Measurements from ENCODE around the gene DHRSX. TPM values are rescaled to one million over a fixed set of nuclear protein-coding genes. Genes with fewer than 3 reads are reported as not detected.
"Not testable (repeated sequence)": the region's sequence is repeated elsewhere in the genome, so short reads cannot be mapped to it uniquely, and the experiment has no call there.

The DHRSX gene
- total and polyA plus RNA-seq, 2 of the 13 experiments (the other 11 are each of a cell fraction or from before 2014, with no cell fraction given): 15.5 to 24.3 TPM

DNA sequence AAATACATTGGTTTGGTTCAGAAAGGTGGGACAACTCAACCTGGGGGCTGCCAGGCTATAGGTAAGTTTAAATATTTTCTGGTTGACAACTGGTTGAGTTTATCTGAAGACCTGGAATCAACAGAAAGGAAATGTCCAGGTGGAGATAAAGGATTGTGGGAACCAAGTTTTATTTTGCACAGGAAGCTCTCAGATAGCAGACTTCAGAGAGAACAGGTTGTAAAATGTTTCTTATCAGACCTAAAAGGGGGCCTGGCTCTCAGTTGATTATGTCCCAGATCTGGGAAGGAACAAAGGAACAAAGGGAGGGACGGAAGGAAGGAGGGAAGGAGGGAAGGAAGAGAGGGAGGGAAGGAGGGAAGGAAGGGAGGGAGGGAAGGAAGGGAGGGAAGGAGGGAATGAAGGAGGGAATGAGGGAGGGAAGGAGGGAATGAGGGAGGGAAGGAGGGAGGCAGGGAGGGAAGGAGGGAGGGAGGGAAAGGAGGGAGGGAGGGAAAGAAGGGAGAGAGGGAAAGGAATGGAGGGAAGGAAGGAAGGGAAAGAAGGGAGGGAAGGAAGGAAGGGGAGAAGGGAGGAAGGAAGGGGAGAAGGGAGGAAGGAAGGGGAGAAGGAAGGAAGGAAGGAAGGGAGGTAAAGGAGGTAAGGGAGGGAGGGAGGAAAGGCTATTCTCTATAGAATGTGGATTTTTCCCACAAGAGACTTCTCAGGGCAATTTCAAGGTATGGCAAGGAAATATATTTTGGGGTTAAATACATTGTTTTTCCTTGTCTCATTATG lies 186.7 kb downstream of the DHRSX start:
- Histone ChIP-seq H3K4me1 (ENCODE audit: insufficient read depth, low read length) (peaks cover 29% of the 10 kb centered on the region), H3K27ac (ENCODE audit: extremely low read length, insufficient read depth, low read length) (no peak overlapping the region), H2AFZ (ENCODE audit: low read length) (no peak overlapping the region), H3K9ac (ENCODE audit: insufficient read depth, low read depth, low read length) (no peak overlapping the region), H4K20me1 (ENCODE audit: insufficient read depth, low read length) (no peaks in the 10 kb centered on the region), H3K9me3 (ENCODE audit: low read length) (no peaks in the 10 kb centered on the region), H3K4me3 (replicated peaks in 1 of 3; ENCODE audit: insufficient read depth in 1 of 3, low read depth in 2 of 3, low read length in 3 of 3) (no peak overlapping the region), H3K79me2 (ENCODE audit: insufficient read depth, low read length) (no peaks in the 10 kb centered on the region), H3K36me3 (replicated peaks in 1 of 2; ENCODE audit: control insufficient read depth in 1 of 2, insufficient read depth in 2 of 2, low read length in 2 of 2) (no peaks in the 10 kb centered on the region), H3K27me3 (ENCODE audit: control insufficient read depth in 1 of 2, insufficient read depth in 2 of 2, low read length in 2 of 2) (no peaks in the 10 kb centered on the region), H3K4me2 (ENCODE audit: low read depth, low read length) (no peak overlapping the region)
- TF ChIP-seq, protein P1, sequence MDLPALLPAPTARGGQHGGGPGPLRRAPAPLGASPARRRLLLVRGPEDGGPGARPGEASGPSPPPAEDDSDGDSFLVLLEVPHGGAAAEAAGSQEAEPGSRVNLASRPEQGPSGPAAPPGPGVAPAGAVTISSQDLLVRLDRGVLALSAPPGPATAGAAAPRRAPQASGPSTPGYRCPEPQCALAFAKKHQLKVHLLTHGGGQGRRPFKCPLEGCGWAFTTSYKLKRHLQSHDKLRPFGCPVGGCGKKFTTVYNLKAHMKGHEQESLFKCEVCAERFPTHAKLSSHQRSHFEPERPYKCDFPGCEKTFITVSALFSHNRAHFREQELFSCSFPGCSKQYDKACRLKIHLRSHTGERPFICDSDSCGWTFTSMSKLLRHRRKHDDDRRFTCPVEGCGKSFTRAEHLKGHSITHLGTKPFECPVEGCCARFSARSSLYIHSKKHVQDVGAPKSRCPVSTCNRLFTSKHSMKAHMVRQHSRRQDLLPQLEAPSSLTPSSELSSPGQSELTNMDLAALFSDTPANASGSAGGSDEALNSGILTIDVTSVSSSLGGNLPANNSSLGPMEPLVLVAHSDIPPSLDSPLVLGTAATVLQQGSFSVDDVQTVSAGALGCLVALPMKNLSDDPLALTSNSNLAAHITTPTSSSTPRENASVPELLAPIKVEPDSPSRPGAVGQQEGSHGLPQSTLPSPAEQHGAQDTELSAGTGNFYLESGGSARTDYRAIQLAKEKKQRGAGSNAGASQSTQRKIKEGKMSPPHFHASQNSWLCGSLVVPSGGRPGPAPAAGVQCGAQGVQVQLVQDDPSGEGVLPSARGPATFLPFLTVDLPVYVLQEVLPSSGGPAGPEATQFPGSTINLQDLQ (CRISPR knock-in tag; IDR thresholded peaks at IDR 0.05): no peak
- peak; percentile 82 for TF ChIP-seq PCBP2 (optimal IDR thresholded peaks at IDR 0.05; ENCODE audit: low read depth, low read length, poor library complexity, severe bottlenecking)
- in situ Hi-C loops (cut with HindIII; ENCODE audit: extremely low pct_ligation_motif_present, low pct_unique_long_range_greater_than_20kb): no loop called here
- intact Hi-C loops (cut with micrococcal nuclease; ENCODE audit: unreplicated experiment): no loop called here
- no TSS peak for BruUV-seq (replicated peaks)
- FAIRE-seq (no peak), ATAC-seq (no peak), DNase-seq (ENCODE audit: low spot score) (no peak)
- 100% methylated on average over 1 of the region's 1 CpG for WGBS (ENCODE audit: low lambda C conversion rate)
- ChIA-PET CTCF (ENCODE audit: low intra/inter-chr PET ratio, low total read pairs) (no interaction called here), POLR2A (no interaction called here)

DNA sequence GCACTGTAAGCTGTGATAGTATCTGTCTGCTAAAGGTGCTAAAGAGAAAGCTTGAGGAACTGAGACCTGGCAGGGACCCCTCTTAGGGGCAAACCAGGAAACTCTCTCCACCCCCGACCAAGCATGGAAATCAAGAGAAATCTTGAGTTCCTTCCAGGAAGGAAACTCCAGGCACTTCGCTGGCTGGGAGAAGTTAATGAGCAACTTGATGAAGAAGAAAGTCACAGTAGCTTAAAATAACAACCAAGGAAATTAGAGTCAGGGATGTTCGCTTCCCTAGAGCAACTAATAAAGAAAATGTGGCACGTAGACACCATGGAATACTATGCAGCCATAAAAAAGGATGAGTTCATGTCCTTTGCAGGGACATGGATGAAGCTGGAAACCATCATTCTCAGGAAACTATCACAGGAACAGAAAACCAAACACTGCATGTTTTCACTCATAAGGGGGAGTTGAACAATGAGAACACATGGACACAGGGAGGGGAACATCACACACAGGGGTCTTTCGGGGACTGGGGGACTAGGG lies 188.7 kb downstream of the DHRSX start:
- intact Hi-C loops (cut with micrococcal nuclease; ENCODE audit: unreplicated experiment); H4K20me1 ChIP-seq (ENCODE audit: insufficient read depth, low read length); H3K79me2 ChIP-seq (ENCODE audit: insufficient read depth, low read length); DNase-seq (ENCODE audit: low spot score); H3K27me3 ChIP-seq (ENCODE audit: control insufficient read depth in 1 of 2, insufficient read depth in 2 of 2, low read length in 2 of 2); H3K9ac ChIP-seq (ENCODE audit: insufficient read depth, low read depth, low read length); H3K4me3 ChIP-seq (replicated peaks in 1 of 3; ENCODE audit: insufficient read depth in 1 of 3, low read depth in 2 of 3, low read length in 3 of 3); CTCF ChIA-PET (ENCODE audit: low intra/inter-chr PET ratio, low total read pairs); H3K36me3 ChIP-seq (replicated peaks in 1 of 2; ENCODE audit: control insufficient read depth in 1 of 2, insufficient read depth in 2 of 2, low read length in 2 of 2); H2AFZ ChIP-seq (ENCODE audit: low read length); H3K9me3 ChIP-seq (ENCODE audit: low read length); BruUV-seq (replicated peaks); in situ Hi-C loops (cut with HindIII; ENCODE audit: extremely low pct_ligation_motif_present, low pct_unique_long_range_greater_than_20kb); FAIRE-seq; H3K4me2 ChIP-seq (ENCODE audit: low read depth, low read length); POLR2A ChIA-PET; ATAC-seq; H3K27ac ChIP-seq (ENCODE audit: extremely low read length, insufficient read depth, low read length): not testable (repeated sequence)
- peaks cover 10% of the 10 kb centered on the region for H3K4me1 ChIP-seq (ENCODE audit: insufficient read depth, low read length)
- 95% methylated on average over 5 of the region's 5 CpGs for WGBS (ENCODE audit: low lambda C conversion rate)

All from HepG2 (cell line).